SK-MEL-5 (cell line): ENCODE measurements around the gene PRR23E. TPM values are rescaled to one million over a fixed set of nuclear protein-coding genes. Genes with fewer than 3 reads are reported as not detected.

Source experiments
- DNase-seq: peaks from one replicate; pipeline ENCODE4 v3.0.0-alpha.2; 2016; ENCODE audit warnings: low read depth, low spot score
- in situ Hi-C: cut with HindIII; loops from 2 replicates; pipeline ENCODE4 v1.10.0; 2016; ENCODE audit warnings: low sequenced_read_pairs, high pct_unique_total_duplicates, low pct_unique_long_range_greater_than_20kb
- total RNA-seq: library from RNA; depleted of rRNA; stranded (reverse); fragments of >200 nt; shearing (Covaris generic); gene quantifications from 2 replicates; pipeline ENCODE4 v1.2.3, GENCODE V29; 2014

Gene PRR23E
- total RNA-seq, 1 experiment from 2014 or later, result not detected

DNA sequence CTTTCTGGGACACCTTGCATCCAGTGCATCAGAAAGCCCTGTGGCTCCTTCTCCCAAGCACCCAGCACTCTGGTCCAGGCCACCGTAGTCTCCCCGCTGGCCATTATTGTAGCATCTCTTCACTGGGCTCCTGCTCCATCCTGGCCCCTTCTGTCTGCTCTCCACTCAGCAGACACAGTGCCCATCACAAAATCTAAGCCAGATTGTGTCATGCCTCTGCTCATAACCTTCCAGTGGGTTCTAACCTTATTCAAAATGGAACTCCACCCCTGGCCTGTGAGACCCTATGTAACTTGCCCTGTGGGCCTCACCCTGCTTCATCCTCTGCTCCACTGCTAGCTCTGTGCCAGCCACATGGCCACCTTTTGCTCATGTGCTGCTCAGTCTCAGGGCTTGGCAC, 31.7 kb upstream of the PRR23E start:
- DNase-seq, result no peak
- in situ Hi-C loops, result no loop called here

DNA sequence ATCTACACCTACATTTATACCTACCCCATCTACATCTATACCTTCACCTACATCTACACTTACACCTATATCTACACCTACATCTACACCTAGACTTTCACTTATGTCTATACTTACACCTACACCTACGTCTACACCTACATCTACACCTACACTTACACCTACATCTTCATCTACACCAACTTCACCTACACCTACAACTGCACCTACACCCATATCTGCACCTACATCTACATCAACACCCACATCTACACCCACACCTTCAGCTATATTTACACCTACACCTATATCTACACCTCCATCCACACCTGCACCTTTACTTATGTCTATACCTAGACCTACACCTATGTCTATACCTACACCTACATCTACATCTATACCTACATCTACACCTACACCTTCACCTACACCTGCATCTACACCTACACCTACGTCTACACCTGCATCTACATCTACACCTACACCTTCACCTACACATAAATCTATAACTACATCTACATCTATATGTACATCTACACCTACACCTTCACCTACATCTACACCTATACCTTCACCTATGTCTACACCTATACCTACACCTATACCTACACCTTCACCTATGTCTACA, 30.9 kb upstream of the PRR23E start:
- no peak for DNase-seq
- in situ Hi-C loops, result no loop called here

DNA sequence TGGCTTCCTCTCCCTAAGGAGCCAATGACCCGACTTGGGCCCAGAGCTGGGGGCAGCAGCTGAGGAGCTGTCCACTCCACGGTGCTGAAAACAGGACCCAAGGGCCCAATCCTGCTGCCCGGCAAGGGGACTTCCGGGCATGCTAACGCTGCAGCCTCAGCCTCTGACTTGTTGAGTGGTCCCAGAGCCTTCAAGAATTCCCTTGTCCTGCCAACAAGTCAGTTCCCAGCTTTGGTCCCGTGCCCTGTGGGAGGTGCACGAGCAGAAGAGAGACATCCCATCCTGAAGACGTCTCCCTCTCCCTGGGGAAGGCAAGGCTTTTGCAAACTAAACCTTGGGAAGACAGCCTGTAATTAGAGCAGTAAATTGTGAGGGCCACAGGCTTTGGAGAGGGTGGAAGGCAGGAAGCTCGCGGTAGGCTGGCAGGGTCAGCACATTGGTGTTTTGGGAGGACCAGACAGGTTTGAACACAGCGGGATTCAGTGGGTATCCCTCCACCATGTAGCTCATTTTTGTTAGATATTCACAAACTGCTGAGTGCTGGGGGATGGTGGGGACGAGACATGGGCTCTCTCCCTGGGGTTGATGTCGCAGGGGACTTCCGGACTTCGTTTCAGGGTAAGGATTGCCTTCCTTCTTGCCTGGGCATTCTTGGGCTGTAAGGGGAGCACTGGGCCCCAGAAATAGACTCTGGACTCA, 29.8 kb upstream of the PRR23E start:
- in situ Hi-C loops, result no loop called here

DNA sequence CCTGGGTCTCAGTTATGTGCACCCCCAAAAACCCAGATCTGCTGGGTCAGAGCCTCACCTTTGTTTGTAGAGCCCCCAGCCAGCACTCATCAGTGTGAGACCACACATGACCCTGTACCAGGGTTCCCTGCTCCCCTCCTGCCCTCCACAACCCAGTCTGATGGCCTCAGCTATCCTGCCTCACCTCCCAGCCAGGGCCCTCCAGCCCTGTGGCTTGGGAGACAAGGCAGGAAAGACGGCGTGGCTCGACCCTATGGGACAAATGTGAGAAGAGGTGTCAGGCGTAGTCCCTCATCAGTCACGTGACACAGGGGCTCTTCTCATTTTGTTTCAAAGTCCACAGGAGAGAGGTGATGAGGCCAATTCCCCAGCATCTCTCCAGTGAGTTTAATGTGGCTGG, 28.3 kb upstream of the PRR23E start:
- no peak for DNase-seq
- in situ Hi-C loops, result no loop called here

More for the DNA sequence above, 29.8 kb upstream of the PRR23E start:
- DNase-seq, result no peak

DNA sequence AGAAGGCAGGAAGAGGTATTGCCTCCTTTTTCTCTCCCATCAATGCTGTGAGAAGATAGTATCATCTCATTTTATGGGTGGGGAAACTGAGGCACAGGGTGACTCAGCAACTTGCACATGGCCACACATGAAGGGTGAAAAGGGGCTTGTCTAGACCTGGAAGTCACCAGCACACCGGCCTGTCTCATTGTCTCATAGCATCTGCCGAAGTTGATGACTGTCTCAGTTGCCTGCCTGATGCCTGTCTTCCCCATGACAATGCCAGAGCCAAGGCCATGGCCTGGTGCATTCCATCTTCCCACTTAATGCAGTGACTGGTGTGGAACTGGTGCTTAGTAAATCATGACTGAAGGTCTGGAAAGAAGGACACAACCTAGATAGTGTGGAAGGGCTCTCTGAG, 27.9 kb upstream of the PRR23E start:
- in situ Hi-C loops, result no loop called here
- no peak for DNase-seq

DNA sequence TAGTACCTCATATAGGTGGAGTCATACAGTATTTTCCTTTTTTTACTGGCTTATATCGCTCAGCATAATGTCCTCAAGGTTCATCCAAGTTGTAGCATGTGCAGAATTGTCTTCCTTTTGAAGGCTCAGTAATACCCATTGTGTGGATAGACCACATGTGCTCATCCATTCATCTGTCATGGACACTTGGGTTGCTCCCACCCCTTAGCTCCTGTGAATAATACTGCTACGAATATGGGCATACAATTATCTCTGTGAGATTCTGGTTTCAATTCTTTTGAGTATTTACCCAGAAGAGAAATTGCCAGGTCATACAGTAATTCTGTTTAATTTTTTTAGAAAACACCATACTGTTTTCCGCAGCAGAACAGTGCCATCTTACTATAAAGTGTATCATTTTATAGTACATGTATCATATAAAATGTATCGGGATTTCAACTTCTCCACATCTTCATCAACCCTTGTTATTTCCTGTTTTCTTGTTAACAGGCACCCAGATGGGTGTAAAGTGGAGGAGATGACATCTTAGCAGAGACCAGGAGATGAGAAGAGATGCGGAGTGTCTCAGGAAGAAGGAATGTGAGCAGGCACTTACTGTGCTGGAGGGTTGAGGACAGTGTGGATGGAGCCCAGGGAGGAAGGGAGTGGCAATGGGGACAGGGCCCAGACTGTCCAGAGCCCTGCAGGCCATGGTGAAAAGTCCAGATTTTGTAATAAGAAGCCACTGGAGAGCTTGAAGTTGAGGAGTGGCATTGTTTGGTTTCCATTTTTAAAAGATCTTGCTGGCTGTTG, 27.0 kb upstream of the PRR23E start:
- DNase-seq, result no peak
- in situ Hi-C loops, result no loop called here

DNA sequence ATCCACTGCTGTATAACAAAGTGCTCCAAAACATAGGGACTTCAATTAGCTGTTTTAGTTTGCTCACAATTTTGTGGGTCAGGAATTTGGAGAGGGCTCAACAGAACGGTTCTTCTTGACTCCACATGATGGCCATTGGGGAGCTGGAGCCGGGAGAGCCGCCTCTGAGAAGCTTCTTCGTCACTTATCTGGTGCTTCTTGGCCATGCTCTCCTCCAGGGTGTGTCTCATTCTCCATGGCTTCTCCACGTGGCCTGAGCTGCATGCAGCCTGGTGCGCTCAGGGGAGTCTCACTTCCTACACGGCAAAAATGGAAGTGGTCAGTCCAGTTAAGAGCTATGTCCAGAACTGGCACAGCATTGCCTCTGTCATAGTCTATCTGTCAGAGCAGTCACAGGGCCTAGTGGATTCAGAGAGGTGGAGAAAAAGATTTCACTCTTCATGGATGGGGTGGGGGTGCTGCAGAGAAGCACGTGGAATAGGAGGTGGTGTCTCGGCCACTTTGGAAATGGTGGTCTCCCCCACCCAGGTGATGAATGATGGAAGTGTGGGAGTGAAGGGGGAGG, 26.3 kb upstream of the PRR23E start:
- in situ Hi-C loops, result no loop called here
- no peak for DNase-seq

DNA sequence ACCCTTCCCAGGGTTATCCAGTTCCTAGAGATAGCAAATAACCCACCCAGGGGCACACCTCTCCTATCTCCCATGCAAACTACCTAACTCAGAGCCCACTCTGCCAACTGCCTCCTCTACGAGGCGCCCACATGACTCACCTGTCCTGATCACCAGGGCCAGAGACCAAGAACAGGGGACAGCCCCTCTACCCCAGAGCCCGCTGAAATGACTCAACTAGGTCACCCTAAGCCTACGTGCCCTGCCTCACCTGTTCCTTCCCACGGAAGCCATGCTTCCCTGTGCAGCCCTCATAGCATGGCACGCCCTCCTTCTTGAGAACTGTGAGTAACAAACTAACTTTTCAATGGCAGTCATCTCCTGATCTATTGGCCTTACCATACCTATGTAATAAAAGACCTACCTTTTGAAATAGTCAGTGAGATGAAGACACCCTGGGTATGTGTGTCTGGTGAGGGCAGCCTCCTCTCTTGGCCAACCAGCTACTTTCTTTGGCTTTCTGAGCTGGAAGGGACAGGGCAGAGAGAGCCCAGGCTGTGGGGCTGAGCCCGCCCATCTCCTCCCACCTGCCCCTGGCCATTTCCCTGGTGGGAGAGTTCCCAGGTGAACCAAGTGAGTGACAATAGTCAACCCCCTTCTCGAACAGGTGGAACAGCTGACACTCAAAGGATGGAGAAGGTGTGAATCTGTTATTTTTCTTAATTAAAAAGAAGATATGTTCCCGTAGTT, 25.5 kb upstream of the PRR23E start:
- in situ Hi-C loops, result no loop called here
- DNase-seq, result no peak

DNA sequence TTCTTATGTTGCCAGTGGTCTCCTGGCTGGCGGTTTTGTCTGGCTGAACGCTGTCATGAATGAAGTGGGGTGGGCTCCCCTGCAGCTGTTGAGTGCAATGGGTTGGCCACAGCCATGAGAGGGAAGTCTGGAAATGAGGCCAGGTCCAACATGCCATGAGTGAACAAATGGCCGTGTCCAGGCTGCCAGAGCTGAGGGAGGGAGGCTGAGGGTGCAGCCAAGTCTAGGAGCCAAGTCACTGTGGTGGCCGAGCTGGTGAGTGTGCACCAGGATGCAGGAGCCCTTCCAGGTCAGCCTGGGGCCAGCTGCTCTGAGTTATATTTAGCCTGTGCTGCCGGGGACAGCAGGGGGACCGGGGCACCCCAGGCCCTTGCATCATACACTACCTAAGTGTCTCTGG, 24.7 kb upstream of the PRR23E start:
- in situ Hi-C loops, result no loop called here
- no peak for DNase-seq

DNA sequence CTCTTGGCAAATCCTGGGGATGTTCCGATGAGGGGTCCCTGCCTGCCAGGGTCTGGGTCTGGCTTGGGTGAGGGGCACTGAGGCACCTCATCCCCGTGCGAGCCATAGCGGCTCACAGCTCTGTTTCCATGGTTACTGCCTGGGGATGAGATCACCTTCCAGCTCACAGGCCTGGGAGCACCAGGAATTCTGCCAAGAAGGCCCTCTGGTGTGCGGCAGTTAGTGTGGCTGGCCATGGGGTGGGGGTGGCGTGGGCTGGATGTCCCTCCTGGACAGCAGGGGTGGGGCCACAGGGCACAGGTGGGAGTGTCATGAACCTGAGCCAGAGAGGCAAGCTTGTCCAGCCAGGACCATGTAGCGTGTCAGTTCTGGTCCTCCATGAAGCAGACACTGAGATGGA, 22.1 kb upstream of the PRR23E start:
- no peak for DNase-seq
- in situ Hi-C loops, result no loop called here

DNA sequence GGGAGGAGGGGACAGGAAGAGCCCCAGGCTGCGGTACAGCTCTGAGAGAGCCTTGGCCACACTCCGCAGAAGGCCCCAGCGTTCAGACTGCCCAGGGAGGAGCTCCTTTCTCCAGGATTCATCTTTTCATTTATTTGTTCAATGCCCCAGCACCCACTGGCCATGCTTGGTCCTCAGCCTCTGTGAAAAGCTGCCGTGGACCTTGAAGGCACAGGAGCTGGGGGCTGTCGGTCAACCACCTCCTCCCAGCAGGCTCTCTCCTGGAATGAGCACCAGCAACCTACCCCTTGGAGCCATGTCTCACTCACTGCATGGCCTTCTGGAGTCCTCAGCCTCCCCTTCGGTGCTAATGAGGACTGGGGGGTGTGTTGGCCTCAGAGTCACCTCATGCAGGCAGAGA, 21.6 kb upstream of the PRR23E start:
- no peak for DNase-seq
- in situ Hi-C loops, result no loop called here

DNA sequence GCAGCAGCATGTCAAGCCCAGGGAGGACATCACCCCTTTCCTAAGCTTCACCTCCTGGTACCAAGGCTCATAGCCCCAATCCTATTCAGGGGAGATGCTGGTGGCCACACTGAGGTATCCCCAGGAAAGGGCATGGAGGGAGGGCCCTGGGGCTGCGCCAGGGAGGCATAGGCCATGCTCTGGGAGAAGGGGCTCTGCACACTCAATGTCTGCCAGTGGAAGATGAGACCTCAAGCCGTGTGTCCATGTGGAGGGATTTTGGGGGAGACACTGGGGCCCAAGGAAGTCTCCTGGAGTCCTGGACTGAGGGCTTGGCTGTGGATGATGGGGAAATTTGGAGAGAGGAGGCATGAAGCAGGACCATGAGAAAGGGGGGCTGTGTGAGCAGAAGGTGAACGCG, 21.2 kb upstream of the PRR23E start:
- DNase-seq, result no peak
- in situ Hi-C loops, result no loop called here

DNA sequence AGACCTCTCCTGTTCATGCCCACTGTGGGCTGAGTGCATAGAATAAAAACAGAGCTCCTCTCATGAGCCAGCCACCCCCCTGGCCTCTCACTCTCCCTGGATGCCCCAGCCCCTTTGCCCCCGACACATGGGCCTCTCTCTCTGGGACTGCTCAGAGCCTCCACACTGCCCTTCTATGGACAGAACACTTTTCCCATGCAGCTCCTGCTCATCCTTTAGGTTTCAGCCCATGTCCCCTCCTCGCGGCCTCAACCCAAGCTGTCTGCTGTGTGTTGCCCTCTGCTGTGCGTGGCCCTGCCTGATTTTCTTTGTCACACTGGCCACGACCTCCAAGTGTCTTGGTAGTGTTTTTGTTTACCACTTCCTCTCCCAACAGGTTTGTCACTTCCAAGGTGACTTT, 20.7 kb upstream of the PRR23E start:
- no peak for DNase-seq

DNA sequence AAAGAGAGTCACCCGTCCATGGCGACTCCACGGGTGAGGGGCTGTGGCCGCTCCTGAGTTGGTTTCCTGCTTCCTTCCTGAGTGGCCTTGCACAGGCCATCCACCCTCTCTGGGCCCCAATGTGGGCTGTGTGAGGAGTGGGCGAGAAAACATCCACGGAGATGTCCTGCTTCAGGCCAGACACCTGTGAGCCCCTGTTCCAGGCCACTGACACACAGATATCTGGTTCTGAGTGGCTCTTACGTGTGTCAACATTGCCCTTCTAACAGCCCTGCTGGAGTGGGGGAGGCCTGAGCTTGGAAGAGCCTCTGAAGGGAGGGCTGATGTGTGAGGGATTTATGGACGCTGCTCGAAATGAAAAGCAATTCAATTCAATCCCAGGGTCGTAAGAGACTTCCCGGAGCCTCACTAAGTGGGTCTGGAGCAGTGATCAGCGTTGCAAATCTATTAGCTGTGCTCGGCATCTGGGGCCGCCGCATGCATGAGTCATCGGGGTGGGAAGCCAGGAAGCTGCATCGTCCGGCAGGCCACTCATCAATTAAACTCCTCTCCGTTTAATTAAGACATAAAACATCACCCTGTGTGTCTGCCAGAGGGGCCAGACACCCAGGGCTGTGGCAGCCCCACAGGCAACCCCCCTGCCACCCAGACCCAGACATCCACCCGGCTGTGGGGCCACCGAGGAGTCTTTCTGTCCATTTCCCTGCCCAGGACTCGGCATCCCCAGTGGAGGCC, 20.0 kb upstream of the PRR23E start:
- in situ Hi-C loops, result no loop called here
- no peak for DNase-seq

More for the DNA sequence above, 20.7 kb upstream of the PRR23E start:
- in situ Hi-C loops, result no loop called here

DNA sequence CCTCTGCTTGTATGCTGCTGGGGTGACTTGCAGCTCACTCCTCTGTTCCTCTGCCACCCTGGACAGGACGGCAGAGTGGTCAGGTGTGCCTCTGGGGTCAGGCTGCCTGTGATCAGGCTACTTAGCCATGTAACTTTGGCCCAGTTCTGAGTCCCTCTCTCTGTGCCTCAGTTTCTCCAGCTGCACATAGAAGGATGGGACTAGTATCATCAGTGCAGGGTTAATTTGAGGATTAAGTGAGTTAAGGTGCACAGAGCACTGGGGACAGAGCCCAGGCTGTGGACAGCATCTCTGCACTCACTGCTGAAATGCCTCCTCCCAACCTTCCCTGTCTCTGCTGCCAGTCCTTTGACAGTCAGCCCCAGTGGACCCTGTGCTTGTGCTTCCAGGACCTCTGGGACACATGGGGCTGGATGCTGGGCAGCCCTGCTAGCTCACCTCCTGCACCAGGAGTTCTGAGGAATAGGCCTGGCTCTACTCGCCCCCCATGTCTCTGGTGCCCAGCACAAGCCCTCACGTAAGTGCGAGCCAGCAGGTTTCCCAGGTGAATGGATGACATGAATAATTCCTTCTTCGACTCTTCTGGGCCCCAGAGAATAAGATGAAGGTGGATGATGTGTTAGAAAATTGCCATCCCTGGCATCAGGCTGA, 19.3 kb upstream of the PRR23E start:
- in situ Hi-C loops, result no loop called here
- DNase-seq, result no peak

DNA sequence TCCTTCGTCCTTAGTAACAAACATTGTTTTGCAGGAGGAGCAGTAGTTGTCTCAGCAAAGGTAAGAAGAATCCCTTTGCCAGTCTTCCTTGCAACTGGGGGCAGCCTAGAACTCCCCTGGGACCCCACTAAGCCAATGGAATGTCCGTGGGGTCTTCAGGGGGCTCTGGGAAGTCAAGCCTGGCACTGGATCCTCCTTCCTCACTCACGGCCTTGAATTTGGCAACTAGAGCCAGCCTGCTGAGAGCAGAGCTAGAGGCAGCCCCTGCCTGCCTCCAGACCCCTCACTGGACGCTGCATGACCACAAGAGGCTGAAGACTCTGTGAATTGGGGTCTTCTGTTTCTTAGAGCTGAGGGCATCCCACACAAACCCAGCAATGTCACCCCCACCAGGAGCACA, 18.6 kb upstream of the PRR23E start:
- DNase-seq, result no peak
- in situ Hi-C loops, result no loop called here

DNA sequence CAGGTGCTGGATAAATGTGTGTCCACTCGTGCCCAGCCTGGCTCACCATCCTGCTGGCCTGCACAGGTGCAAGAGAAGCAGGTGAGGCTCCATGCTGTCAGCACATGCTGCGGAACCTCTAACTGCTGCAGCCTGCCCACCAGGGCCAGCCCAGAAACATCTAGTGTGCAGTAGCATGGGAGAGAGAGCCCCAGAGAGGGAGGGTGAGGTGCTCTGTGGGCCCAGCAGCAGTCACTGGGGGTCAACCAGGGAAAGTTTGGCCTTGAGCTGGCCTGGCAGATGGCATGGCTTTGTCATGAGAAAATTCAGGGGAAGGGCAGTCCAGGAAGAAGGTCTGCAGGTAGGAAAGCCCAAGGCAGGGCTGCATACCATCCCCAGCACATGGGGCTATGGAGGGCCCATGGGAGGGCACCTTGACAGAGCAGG, 18.2 kb upstream of the PRR23E start:
- in situ Hi-C loops, result no loop called here
- DNase-seq, result no peak
